ENCODE results near the gene TBCD.

The TBCD gene

GRCh38 chr17:82812601-82813000 lies 60.7 kb downstream of the TBCD start:
- no peak for DNase-seq

- DNase-seq: no peak
These were observed 61.6 kb downstream of the TBCD start for GRCh38 chr17:82813299-82814051.

DNA sequence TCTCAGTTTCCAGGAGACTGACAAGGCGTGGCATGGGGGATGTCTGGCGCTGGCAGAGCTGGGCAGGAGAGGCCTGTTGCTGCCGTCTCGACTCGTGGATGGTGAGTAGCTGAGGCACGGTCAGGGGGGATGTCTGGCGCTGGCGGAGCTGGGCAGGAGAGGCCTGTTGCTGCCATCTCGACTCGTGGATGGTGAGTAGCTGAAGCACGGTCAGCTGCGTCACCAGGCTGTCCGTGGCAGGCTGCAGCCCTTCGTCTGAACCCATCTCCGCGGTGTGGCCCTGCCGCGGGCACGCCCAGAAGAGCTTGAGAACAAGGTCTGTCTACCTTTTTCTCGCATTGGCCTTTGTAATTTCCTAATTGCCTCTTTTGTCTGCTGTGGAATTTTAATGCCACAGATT lies 63.0 kb downstream of the TBCD start:
- no peak for DNase-seq

GRCh38 chr17:82815354-82815753 lies 63.5 kb downstream of the TBCD start:
- DNase-seq: no peak

DNA sequence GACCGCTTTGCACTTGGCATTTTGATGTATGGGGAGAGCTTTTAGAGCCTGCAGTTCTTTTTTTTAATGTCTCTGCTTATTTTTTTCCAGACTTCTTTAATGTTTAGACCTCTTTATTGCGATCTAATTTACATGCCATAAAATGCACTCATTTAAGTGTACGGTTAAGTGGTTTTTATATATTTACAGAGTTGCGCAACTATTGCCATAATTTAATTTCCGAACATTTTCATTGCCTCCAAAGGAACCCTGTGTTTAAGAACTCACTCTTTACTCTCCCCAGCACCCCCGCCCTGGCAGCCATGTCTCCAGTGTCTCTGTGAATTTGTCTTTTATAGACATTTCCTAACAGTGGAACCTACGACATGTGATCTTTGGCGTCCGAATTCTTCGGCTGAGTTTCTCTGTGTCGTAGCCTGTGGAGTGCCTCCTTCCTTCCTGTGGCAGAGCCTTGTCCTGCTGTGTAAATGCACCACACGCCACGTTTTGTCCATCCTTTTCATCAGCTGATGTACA lies 64.0 kb downstream of the TBCD start:
- DNase-seq: no peak

DNA sequence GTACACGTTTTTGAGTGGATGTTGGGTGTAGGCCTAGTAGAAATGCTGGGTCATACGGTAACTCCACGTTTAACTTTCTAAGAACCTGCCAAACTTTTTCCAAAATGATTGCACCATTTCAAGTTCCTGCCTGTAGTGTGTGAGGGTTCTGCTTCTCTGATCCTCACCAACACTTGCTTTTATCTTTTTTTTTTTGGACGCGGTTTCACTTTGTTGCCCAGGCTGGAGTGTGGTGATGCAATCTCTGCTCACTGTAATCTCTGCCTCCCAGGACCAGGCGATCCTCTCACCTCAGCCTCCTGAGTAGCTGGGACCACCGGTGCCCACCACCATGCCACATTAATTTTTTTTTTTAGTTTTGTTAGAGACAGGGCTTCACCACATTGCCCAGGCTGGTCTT lies 64.5 kb downstream of the TBCD start:
- no peak for DNase-seq

GRCh38 chr17:82817947-82818346 lies 66.1 kb downstream of the TBCD start:
- DNase-seq: no peak

GRCh38 chr17:82820278-82821251 lies 68.7 kb downstream of the TBCD start:
- DNase-seq: no peak

DNA sequence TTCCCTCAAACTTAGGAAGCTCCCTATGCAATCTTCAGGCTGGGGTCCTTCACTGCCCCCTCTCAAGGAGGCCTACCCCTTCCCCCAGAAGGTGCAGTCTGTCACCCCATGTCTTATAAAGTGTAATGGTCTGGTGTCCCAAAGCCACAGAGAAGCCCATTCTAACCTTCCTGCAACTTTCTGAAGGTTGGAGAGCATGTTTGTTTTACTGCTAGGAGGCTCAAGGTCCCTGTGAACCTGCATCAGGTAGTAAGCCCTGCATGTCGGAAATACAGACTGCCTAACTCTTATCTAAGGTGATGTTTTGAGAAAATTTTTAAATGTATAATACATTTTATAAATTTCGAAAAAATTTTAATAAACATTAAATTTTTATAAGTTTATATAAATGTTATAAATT lies 69.7 kb downstream of the TBCD start:
- no peak for DNase-seq

DNA sequence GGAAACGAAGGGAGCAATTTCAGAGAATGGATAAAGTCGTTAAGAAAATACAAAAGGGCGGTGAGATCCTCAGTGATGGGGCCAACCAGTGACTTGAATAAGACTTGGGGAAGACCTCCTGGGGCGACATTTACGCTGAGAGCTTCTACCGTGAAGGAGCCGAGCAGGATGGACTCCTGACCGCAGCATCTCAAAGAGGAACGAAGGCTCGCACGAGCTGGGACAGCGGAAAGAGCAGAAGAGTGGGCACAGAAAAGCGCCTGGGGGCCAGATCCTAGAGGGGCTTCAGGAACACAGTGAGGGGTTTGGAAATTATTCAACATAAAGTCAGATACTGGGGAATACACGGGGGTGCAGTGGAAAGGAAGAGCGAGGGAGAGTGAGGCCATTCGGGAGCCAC lies 70.4 kb downstream of the TBCD start:
- no peak for DNase-seq

GRCh38 chr17:82823004-82823403 lies 71.1 kb downstream of the TBCD start:
- no peak for DNase-seq

GRCh38 chr17:82825540-82826124 lies 73.8 kb downstream of the TBCD start:
- no peak for DNase-seq

DNA sequence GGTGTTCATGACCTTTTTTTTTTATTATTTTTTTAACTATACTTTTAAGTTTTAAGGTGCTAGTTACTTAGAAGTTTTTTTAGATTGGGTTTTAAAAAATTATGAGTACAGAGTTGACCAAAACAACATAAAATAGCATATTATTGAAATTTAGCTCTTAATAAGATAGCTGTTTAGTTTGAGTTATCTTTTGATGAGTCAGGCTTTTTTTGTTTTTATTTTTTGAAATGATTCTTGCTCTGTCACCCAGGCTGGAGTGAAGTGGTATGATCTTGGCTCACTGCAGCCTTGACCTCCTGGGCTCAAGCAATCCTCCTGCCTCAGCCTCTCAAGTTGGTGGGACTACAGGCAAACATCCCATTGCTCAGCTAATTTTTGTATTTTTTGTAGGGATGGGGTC lies 74.3 kb downstream of the TBCD start:
- DNase-seq: no peak

DNA sequence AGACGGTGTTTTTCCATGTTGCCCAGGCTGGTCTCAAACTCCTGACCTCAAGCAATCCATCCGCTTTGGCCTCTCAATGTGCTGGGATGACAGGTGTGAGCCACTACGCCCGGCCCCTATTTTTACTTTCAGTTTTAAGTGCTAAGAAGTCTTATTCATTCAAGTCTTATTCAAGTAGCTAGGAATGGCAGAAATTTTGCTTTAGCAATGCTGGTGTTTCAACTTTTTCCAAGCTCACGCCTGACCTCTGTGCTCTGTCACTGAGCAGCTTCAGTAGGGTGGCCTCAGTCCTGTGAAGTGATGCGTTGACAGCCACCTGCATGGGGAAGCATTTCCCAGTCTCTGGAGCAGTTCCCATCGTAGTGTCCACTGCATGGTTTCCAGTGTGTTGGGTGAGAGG lies 75.1 kb downstream of the TBCD start:
- DNase-seq: no peak

- DNase-seq: no peak
These were observed 77.1 kb downstream of the TBCD start for GRCh38 chr17:82828875-82829487.

GRCh38 chr17:82830249-82830661 lies 78.4 kb downstream of the TBCD start:
- peak; percentile 91 for DNase-seq

- no peak for DNase-seq
These were observed 79.4 kb downstream of the TBCD start for GRCh38 chr17:82831041-82831817.

DNA sequence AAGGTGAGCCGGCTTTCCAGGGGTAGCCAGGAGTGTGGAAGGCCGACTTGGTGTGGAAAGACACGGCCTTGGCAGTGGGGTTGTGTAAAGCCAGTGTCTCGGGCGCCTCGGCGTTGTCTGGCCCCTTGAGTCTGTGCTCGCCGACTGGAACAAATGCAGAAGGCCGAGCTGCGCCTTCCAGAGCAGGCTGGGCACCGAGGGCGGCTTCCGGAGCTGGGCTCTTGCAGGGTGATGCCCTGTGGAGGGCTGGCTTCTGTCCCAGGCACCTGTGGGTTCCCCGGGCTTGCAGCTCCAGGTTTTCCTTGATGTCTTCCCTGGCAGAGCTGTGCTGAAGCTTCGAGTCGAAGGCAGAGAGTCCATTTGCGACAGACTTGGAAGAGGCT lies 79.9 kb downstream of the TBCD start:
- DNase-seq: no peak

DNA sequence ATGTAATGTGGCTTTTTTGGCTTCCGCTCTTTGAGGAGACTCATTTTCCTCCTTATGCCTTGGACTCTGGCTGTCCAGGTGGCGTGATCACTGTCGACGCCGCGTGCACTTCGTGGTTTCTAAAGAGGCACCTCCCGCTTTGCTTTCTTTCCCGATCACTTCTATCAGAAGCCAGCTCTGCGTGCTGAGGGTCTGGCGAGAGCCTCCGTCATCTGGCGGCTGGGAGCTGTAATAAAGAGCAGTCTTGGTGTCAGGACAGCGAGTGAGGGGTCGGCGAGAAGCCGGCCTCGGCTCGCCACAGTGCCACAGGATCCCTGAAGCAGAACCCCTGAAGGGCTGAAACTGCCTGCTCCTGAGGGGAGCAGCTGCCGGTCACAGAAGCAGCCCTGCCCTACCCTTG lies 80.5 kb downstream of the TBCD start:
- DNase-seq: no peak

DNA sequence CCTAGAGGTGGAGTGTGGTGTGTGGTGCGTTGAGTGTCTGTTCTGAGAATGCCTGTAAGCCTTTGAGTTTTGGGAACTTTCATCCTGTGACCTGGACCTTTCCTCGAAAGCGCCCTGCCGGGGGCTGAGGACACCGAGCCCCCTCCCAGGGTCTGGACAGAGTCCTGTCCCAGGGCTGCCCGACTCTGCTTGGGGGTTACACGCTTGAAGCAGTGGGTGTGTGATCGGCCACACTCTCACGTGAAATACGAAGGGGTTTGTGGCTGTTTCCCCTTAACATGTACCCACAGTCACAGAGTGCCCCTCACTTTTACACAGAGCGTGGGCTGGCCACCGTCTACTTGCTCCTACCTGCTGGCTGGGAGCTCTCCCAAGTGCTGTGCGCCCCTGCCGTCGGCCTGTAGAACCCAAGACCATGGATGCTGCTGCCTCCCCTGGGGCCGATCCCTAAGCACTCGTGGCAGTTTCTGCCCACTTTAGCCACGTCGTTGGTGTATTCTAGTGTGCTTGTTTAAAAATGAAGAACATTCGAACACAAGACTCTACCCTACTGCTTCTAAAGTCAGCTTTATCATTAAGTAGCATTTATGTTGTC lies 81.1 kb downstream of the TBCD start:
- DNase-seq: no peak

GRCh38 chr17:82835122-82835521 lies 83.3 kb downstream of the TBCD start:
- DNase-seq: no peak

Measured in NCI-H1694 treated with DMSO at 0.1 percent for 48 hours (cell line).